ENCODE data around the gene FAM184A. TPM values are rescaled to one million over a fixed set of nuclear protein-coding genes. Genes with fewer than 3 reads are reported as not detected.

Gene FAM184A
- total and polyA plus RNA-seq, 2 donors (not counting 3 experiments of a cell fraction or from before 2014, with no cell fraction given): 0.04 to 0.84 TPM

- no peaks in the 10 kb centered on the region for H3K9me3 ChIP-seq (replicated peaks; ENCODE audit: control insufficient read depth, insufficient read depth, low read length)
- no peaks in the 10 kb centered on the region for H4K20me1 ChIP-seq (replicated peaks; ENCODE audit: control insufficient read depth, extremely low read depth, insufficient read depth, low read length)
- dilution Hi-C loops (cut with MboI; ENCODE audit: extremely low pct_ligation_motif_present, low sequenced_read_pairs) (no loop called here), intact Hi-C loops (cut with micrococcal nuclease) (no loop called here)
- H3K27me3 ChIP-seq (ENCODE audit: control insufficient read depth in 2 of 2, insufficient read depth in 2 of 2, low read length in 2 of 2): no peaks in the 10 kb centered on the region
- no peaks in the 10 kb centered on the region for H3K36me3 ChIP-seq (ENCODE audit: control insufficient read depth in 2 of 2, extremely low read depth in 1 of 2, insufficient read depth in 2 of 2, low read length in 2 of 2)
- H3K9ac ChIP-seq (replicated peaks; ENCODE audit: extremely low read depth, insufficient read depth, low read length): no peak overlapping the region
- BruUV-seq (replicated peaks): no TSS peak
- no peak overlapping the region for H3K4me3 ChIP-seq (replicated peaks in 1 of 3; ENCODE audit: insufficient read depth in 1 of 3, low read depth in 1 of 3, low read length in 3 of 3)
- CTCF ChIA-PET: no interaction called here
- H2AFZ ChIP-seq (ENCODE audit: low read depth, low read length): no peak overlapping the region
- H3K4me2 ChIP-seq (ENCODE audit: insufficient read depth, low read length): no peak overlapping the region
- H3K4me1 ChIP-seq (ENCODE audit: control insufficient read depth, extremely low read depth, insufficient read depth, low read length): no peaks in the 10 kb centered on the region
- no peak for DNase-seq (ENCODE audit: low read depth, low spot score)
- POLR2A ChIA-PET: no interaction called here
- FAIRE-seq: no peak
- no peaks in the 10 kb centered on the region for H3K79me2 ChIP-seq (ENCODE audit: control insufficient read depth, insufficient read depth, low read length)
- no peak overlapping the region for H3K27ac ChIP-seq (ENCODE audit: insufficient read depth, low read depth, low read length)
- no peaks in the 10 kb centered on the region for H3K9me1 ChIP-seq (replicated peaks; ENCODE audit: control insufficient read depth, extremely low read depth, insufficient read depth, low read length)
- no peak for TF ChIP-seq JUN (IDR thresholded peaks at IDR 0.05; ENCODE audit: borderline replicate concordance, insufficient read depth, insufficient read length, low read depth)
- no peak for TF ChIP-seq POLR2AphosphoS5 (IDR thresholded peaks at IDR 0.05; ENCODE audit: insufficient read depth, low read depth, low read length)
- no peak for TF ChIP-seq EZH2 (IDR thresholded peaks at IDR 0.05; ENCODE audit: borderline replicate concordance, low read depth, low read length, severe bottlenecking)
- TF ChIP-seq CTCF (IDR thresholded peaks at IDR 0.05; ENCODE audit: extremely low read depth in 1 of 2, insufficient read depth in 1 of 2, low read depth in 1 of 2, low read length in 2 of 2): no peak
- no peak for TF ChIP-seq MYC (IDR thresholded peaks at IDR 0.05; ENCODE audit: low read depth, low read length)
These were observed 125.8 kb downstream of the FAM184A start for GRCh38 chr6:118952683-118953082.

GRCh38 chr6:118945217-118945616 lies 133.2 kb downstream of the FAM184A start:
- Histone ChIP-seq H3K27ac (ENCODE audit: insufficient read depth, low read depth, low read length) (no peak overlapping the region), H4K20me1 (replicated peaks; ENCODE audit: control insufficient read depth, extremely low read depth, insufficient read depth, low read length) (no peaks in the 10 kb centered on the region), H3K9ac (replicated peaks; ENCODE audit: extremely low read depth, insufficient read depth, low read length) (no peak overlapping the region), H3K4me1 (ENCODE audit: control insufficient read depth, extremely low read depth, insufficient read depth, low read length) (no peaks in the 10 kb centered on the region), H3K9me3 (replicated peaks; ENCODE audit: control insufficient read depth, insufficient read depth, low read length) (no peaks in the 10 kb centered on the region), H3K4me2 (ENCODE audit: insufficient read depth, low read length) (no peak overlapping the region), H3K9me1 (replicated peaks; ENCODE audit: control insufficient read depth, extremely low read depth, insufficient read depth, low read length) (no peaks in the 10 kb centered on the region), H3K79me2 (ENCODE audit: control insufficient read depth, insufficient read depth, low read length) (no peaks in the 10 kb centered on the region), H2AFZ (ENCODE audit: low read depth, low read length) (no peak overlapping the region), H3K36me3 (ENCODE audit: control insufficient read depth in 2 of 2, extremely low read depth in 1 of 2, insufficient read depth in 2 of 2, low read length in 2 of 2) (no peaks in the 10 kb centered on the region), H3K27me3 (ENCODE audit: control insufficient read depth in 2 of 2, insufficient read depth in 2 of 2, low read length in 2 of 2) (no peaks in the 10 kb centered on the region), H3K4me3 (replicated peaks in 1 of 3; ENCODE audit: insufficient read depth in 1 of 3, low read depth in 1 of 3, low read length in 3 of 3) (no peak overlapping the region)
- DNase-seq (ENCODE audit: low read depth, low spot score) (no peak), FAIRE-seq (no peak)
- BruUV-seq (replicated peaks): no TSS peak
- dilution Hi-C loops (cut with MboI; ENCODE audit: extremely low pct_ligation_motif_present, low sequenced_read_pairs) (no loop called here), intact Hi-C loops (cut with micrococcal nuclease) (no loop called here)
- ChIA-PET CTCF (interaction anchor here (1.3 kb wide), 1 partner anchor 165 kb away, joined by 3 read pairs; no protein-coding TSS in a partner anchor), POLR2A (interaction anchor here (0.7 kb wide), 1 partner anchor 129 kb away, joined by 4 read pairs; no protein-coding TSS in a partner anchor)
- TF ChIP-seq CTCF (IDR thresholded peaks at IDR 0.05; ENCODE audit: extremely low read depth in 1 of 2, insufficient read depth in 1 of 2, low read depth in 1 of 2, low read length in 2 of 2): no peak

Measured in endothelial cell of umbilical vein (primary cell).